Activated CD4-positive, alpha-beta memory T cell treated with anti-CD3 and anti-CD28 coated beads for 36 hours (primary cell): ENCODE results near the gene NCK2. TPM values are rescaled to one million over a fixed set of nuclear protein-coding genes. Genes with fewer than 3 reads are reported as not detected.

Source experiments
- CTCF ChIA-PET: fragments of 350-600 bp; sonication (Branson Sonifier 250); formaldehyde crosslinking; loops from one replicate; lab custom pipeline; 2021; ENCODE audit warnings: antibody characterized with exemption, inconsistent platforms; lab: Charles Lee
- POLR2A ChIA-PET: fragments of 350-600 bp; sonication (Branson Sonifier 250); formaldehyde crosslinking; loops from one replicate; lab custom pipeline; 2021; ENCODE audit warnings: antibody characterized with exemption; lab: Charles Lee
- DNase-seq: peaks from one replicate; pipeline ENCODE4 v3.0.0-alpha.2; 2020
- H3K27ac Mint-ChIP-seq: one replicate; pipeline ENCODE4 v1.8.0; 2021; ENCODE audit warnings: mixed read lengths
- H3K27me3 Mint-ChIP-seq: one replicate; pipeline ENCODE4 v1.8.0; 2021; ENCODE audit warnings: mixed read lengths
- H3K36me3 Mint-ChIP-seq: one replicate; pipeline ENCODE4 v1.8.0; 2021; ENCODE audit warnings: mixed read lengths
- H3K4me1 Mint-ChIP-seq: one replicate; pipeline ENCODE4 v1.8.0; 2021; ENCODE audit warnings: low read depth, mixed read lengths
- H3K4me3 Mint-ChIP-seq: one replicate; pipeline ENCODE4 v1.8.0; 2021; ENCODE audit warnings: mild to moderate bottlenecking, mixed read lengths
- H3K9me3 Mint-ChIP-seq: one replicate; pipeline ENCODE4 v1.8.0; 2021; ENCODE audit warnings: mixed read lengths
- intact Hi-C: fragments of 100-400 bp; cut with micrococcal nuclease; formaldehyde crosslinking; loops from one replicate; pipeline ENCODE4 v1.15.1; 2023
- total RNA-seq, 2 experiments: library from RNA; stranded (reverse); gene quantifications; one replicate each; pipeline ENCODE4 v1.2.3, GENCODE V29; 2021

Gene NCK2
- total RNA-seq, 2 experiments from 2014 or later, result 81.8 to 85.8 TPM

DNA sequence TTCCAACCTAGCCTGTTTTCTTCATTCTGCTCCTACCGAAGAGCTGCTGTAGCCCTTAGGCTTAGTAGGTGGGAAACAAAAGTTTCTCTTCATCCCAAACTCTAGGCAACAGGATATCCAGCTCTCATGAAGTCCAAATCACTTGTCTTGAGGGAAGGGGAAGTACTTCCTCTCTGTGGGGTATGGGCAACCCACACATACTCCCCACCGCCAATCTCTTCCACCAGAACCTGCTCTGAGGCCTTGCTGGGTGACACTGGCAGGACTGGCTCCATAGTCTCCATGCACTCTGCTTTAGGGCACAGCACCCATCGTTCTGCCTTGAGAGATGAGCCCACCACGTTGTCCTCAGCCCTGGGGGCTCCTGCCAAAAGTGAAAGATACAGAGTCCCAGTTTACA lies 173.0 kb downstream of the NCK2 start:
- ChIA-PET POLR2A (no interaction called here), CTCF (interaction anchor here (0.6 to 1.3 kb wide), 2 partner anchors 11 to 341 kb away, joined by 3 to 4 read pairs; no protein-coding TSS in a partner anchor)
- intact Hi-C loops, result no loop called here
- peaks cover 27% of the 10 kb centered on the region for H3K9me3 Mint-ChIP-seq
- H3K4me3 Mint-ChIP-seq, result no peak overlapping the region
- H3K27ac Mint-ChIP-seq, result no peak overlapping the region
- no peaks in the 10 kb centered on the region for H3K36me3 Mint-ChIP-seq
- no peak for DNase-seq
- H3K4me1 Mint-ChIP-seq, result peaks cover 8% of the 10 kb centered on the region
- no peaks in the 10 kb centered on the region for H3K27me3 Mint-ChIP-seq

GRCh38 chr2:105919191-105919811 lies 174.6 kb downstream of the NCK2 start:
- CTCF ChIA-PET, result interaction anchor here (0.9 to 2.2 kb wide), 9 partner anchors 14 to 175 kb away, joined by 3 to 7 read pairs (median 4); no protein-coding TSS in a partner anchor
- H3K36me3 Mint-ChIP-seq, result no peaks in the 10 kb centered on the region
- peaks cover 12% of the 10 kb centered on the region for H3K4me1 Mint-ChIP-seq
- peaks cover 26% of the 10 kb centered on the region for H3K9me3 Mint-ChIP-seq
- POLR2A ChIA-PET, result no interaction called here
- H3K27me3 Mint-ChIP-seq, result no peaks in the 10 kb centered on the region
- H3K4me3 Mint-ChIP-seq, result no peak overlapping the region
- intact Hi-C loops, result no loop called here
- H3K27ac Mint-ChIP-seq, result no peak overlapping the region
- no peak for DNase-seq

- intact Hi-C loops, result loop anchor here (1.0 to 10.0 kb wide), 2 partner anchors 165 to 245 kb away; no protein-coding TSS in a partner anchor
- CTCF ChIA-PET, result interaction anchor here (0.9 to 2.2 kb wide), 9 partner anchors 14 to 174 kb away, joined by 3 to 7 read pairs (median 4); no protein-coding TSS in a partner anchor
- peak; percentile 77 for DNase-seq
- Mint-ChIP-seq H3K27ac (no peak overlapping the region), H3K4me1 (peaks cover 16% of the 10 kb centered on the region), H3K27me3 (no peaks in the 10 kb centered on the region), H3K9me3 (peaks cover 22% of the 10 kb centered on the region), H3K36me3 (no peaks in the 10 kb centered on the region), H3K4me3 (no peak overlapping the region)
- POLR2A ChIA-PET, result no interaction called here
These were observed 175.1 kb downstream of the NCK2 start for GRCh38 chr2:105919826-105920225.

DNA sequence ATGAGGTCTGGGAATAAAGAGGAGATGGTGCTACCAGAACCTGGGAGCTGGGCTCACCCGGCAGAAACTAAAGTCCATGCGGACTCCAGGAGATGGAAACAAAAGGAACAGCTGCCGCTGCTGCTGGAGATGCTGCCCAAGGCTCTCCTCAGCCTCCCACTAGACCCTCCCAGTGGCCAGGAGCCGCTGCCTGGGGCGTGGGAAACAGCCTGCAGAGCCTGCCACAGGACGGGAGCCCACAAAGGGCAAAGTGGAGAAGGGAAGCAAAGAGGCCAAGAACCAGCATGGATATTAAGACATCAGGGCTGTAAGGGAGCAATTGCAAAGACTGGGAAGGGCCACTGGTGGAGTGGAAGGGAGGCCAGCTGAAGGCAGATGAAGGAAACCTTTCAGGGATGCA lies 179.6 kb downstream of the NCK2 start:
- no peaks in the 10 kb centered on the region for H3K36me3 Mint-ChIP-seq

GRCh38 chr2:105924932-105925331 lies 180.2 kb downstream of the NCK2 start:
- DNase-seq, result no peak
- Mint-ChIP-seq H3K27ac (no peak overlapping the region), H3K4me3 (no peak overlapping the region), H3K4me1 (peaks cover 47% of the 10 kb centered on the region), H3K27me3 (no peaks in the 10 kb centered on the region), H3K9me3 (peaks cover 12% of the 10 kb centered on the region), H3K36me3 (no peaks in the 10 kb centered on the region)
- POLR2A ChIA-PET, result no interaction called here
- CTCF ChIA-PET, result no interaction called here
- intact Hi-C loops, result loop anchor here (5.0 to 10.0 kb wide), 3 partner anchors 68 to 250 kb away; no protein-coding TSS in a partner anchor

More for the DNA sequence above, 179.6 kb downstream of the NCK2 start:
- ChIA-PET POLR2A (no interaction called here), CTCF (interaction anchor here (1.0 to 1.5 kb wide), 2 partner anchors 10 to 348 kb away, joined by 3 to 4 read pairs; no protein-coding TSS in a partner anchor)
- H3K4me3 Mint-ChIP-seq, result no peak overlapping the region
- H3K4me1 Mint-ChIP-seq, result peaks cover 45% of the 10 kb centered on the region
- intact Hi-C loops, result loop anchor here (10.0 kb wide), 1 partner anchor 249 kb away; no protein-coding TSS in a partner anchor
- DNase-seq, result no peak
- H3K27ac Mint-ChIP-seq, result no peak overlapping the region
- no peaks in the 10 kb centered on the region for H3K27me3 Mint-ChIP-seq
- H3K9me3 Mint-ChIP-seq, result peaks cover 12% of the 10 kb centered on the region

GRCh38 chr2:105925390-105925789 lies 180.7 kb downstream of the NCK2 start:
- peaks cover 12% of the 10 kb centered on the region for H3K9me3 Mint-ChIP-seq
- ChIA-PET CTCF (no interaction called here), POLR2A (no interaction called here)
- H3K4me1 Mint-ChIP-seq, result peaks cover 49% of the 10 kb centered on the region
- DNase-seq, result no peak
- no peak overlapping the region for H3K27ac Mint-ChIP-seq
- no peaks in the 10 kb centered on the region for H3K27me3 Mint-ChIP-seq
- intact Hi-C loops, result loop anchor here (5.0 to 10.0 kb wide), 3 partner anchors 68 to 251 kb away; no protein-coding TSS in a partner anchor
- H3K4me3 Mint-ChIP-seq, result no peak overlapping the region
- H3K36me3 Mint-ChIP-seq, result no peaks in the 10 kb centered on the region

DNA sequence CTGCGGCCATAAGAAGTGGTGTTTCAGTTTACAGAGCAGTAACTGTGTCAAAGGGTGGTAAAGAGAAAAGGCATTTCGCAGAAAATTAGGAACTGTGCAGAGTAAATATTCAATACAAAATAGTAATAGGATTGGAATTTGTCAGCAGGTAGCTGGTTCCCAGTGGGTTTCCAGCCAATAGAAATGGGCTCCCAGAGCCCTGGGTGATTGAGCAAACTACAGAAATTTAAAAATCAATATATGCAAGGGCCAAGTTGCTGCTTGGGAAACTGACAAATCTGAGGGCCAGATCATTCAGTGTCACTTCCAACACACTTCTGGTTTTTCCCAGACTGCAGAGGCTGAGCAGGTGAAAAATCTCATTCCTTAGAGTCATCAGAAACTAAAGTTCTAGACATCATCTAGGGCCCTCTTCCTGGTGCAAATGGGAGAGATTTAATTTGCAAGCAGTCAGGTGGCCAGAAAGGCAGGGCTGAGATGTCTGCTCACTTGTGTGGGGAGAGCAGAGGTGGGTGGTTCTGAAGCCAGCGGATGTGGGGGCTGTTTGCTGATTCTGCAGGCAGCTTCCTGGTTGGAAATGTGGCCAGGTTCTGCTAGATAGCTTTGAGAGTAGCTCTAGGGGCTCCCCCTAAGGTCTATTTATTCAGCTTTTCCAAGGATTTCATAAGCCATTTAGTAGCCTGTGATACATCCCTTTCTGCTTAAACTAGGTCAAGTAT lies 182.4 kb downstream of the NCK2 start:
- Mint-ChIP-seq H3K4me3 (no peak overlapping the region), H3K27me3 (no peaks in the 10 kb centered on the region), H3K4me1 (peaks cover 49% of the 10 kb centered on the region), H3K9me3 (peaks cover 4% of the 10 kb centered on the region), H3K27ac (peak overlapping the region; percentile 78), H3K36me3 (no peaks in the 10 kb centered on the region)
- CTCF ChIA-PET, result interaction anchor here (0.6 kb wide), 1 partner anchor 359 kb away, joined by 3 read pairs; no protein-coding TSS in a partner anchor
- intact Hi-C loops, result loop anchor here (5.0 to 10.0 kb wide), 3 partner anchors 70 to 252 kb away; no protein-coding TSS in a partner anchor
- DNase-seq, result peak; percentile 77
- POLR2A ChIA-PET, result interaction anchor here (1.0 kb wide), 1 partner anchor 71 kb away, joined by 3 read pairs; no protein-coding TSS in a partner anchor

- ChIA-PET CTCF (no interaction called here), POLR2A (no interaction called here)
- no peak for DNase-seq
- Mint-ChIP-seq H3K27me3 (no peaks in the 10 kb centered on the region), H3K4me1 (peaks cover 50% of the 10 kb centered on the region), H3K27ac (peak overlapping the region; percentile 78), H3K36me3 (no peaks in the 10 kb centered on the region), H3K9me3 (no peaks in the 10 kb centered on the region), H3K4me3 (no peak overlapping the region)
- intact Hi-C loops, result loop anchor here (5.0 to 10.0 kb wide), 3 partner anchors 71 to 253 kb away; no protein-coding TSS in a partner anchor
These were observed 183.4 kb downstream of the NCK2 start for GRCh38 chr2:105928086-105928485.

DNA sequence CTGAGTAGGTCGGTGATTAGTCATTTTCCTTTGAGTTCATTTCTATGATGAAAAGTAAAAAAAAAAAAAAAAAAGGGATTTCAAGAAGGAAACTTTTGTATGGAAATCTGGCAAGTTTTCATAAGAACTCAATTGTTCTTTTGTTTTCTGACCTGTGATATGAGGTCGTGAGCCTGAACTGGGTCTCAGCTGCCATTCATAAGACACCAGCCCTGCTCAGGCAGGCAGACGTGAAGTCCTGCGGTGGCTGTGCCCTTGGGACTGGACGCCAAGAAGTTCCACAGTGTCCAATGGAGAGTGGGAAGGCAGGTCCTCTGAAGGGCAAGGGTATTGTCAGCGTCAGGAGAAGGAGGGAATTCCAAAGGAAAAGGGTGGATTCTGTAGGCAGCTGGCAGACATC lies 183.9 kb downstream of the NCK2 start:
- peaks cover under 1% of the 10 kb centered on the region for H3K9me3 Mint-ChIP-seq
- no peaks in the 10 kb centered on the region for H3K27me3 Mint-ChIP-seq
- ChIA-PET POLR2A (no interaction called here), CTCF (interaction anchor here (0.8 kb wide), 1 partner anchor 11 kb away, joined by 3 read pairs; no protein-coding TSS in a partner anchor)
- no peaks in the 10 kb centered on the region for H3K36me3 Mint-ChIP-seq
- H3K4me1 Mint-ChIP-seq, result peaks cover 50% of the 10 kb centered on the region
- DNase-seq, result no peak
- intact Hi-C loops, result loop anchor here (5.0 to 10.0 kb wide), 3 partner anchors 71 to 254 kb away; no protein-coding TSS in a partner anchor
- H3K27ac Mint-ChIP-seq, result peak overlapping the region; percentile 31
- H3K4me3 Mint-ChIP-seq, result no peak overlapping the region

- no peaks in the 10 kb centered on the region for H3K27me3 Mint-ChIP-seq
- POLR2A ChIA-PET, result no interaction called here
- H3K4me3 Mint-ChIP-seq, result no peak overlapping the region
- peaks cover 45% of the 10 kb centered on the region for H3K4me1 Mint-ChIP-seq
- CTCF ChIA-PET, result interaction anchor here (0.6 to 1.3 kb wide), 5 partner anchors 12 to 353 kb away, joined by 3 read pairs; no protein-coding TSS in a partner anchor
- H3K9me3 Mint-ChIP-seq, result peaks cover 4% of the 10 kb centered on the region
- intact Hi-C loops, result loop anchor here (5.0 to 10.0 kb wide), 3 partner anchors 72 to 255 kb away; no protein-coding TSS in a partner anchor
- DNase-seq, result peak; percentile 76
- peak overlapping the region; percentile 74 for H3K27ac Mint-ChIP-seq
- peaks cover 2% of the 10 kb centered on the region for H3K36me3 Mint-ChIP-seq
These were observed 184.8 kb downstream of the NCK2 start for GRCh38 chr2:105929516-105929915.

DNA sequence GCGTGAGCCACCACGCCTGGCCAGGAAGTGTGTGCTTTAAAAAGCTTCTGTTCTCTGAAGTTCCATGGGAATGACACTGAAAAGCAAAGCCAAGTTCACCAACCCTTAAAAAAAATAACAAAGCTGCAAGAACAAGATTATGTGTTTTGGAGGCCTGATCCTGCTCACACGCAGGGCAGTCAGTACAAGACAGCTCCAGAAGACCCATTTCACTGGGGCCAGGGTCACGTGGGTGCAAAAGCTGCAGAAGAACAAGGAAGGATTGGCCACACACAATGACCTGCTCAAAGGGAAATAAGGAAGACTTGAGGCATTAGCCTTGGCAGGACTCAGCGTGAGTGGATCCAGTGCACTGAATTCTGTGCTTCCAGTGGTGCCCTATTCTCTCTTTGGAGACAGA lies 187.9 kb downstream of the NCK2 start:
- Mint-ChIP-seq H3K27me3 (no peaks in the 10 kb centered on the region), H3K27ac (no peak overlapping the region), H3K9me3 (peaks cover 4% of the 10 kb centered on the region), H3K4me1 (peaks cover 31% of the 10 kb centered on the region), H3K36me3 (peaks cover 2% of the 10 kb centered on the region), H3K4me3 (no peak overlapping the region)
- no peak for DNase-seq
- CTCF ChIA-PET, result interaction anchor here (0.6 to 2.4 kb wide), 2 partner anchors 13 to 160 kb away, joined by 3 to 6 read pairs; no protein-coding TSS in a partner anchor
- intact Hi-C loops, result no loop called here
- POLR2A ChIA-PET, result no interaction called here
